ENCODE results near the gene RBL2.

The RBL2 gene

GRCh38 chr16:53433930-53434376 is 318 bp upstream of the RBL2 start:
- TF ChIP-seq GATA2 (IDR thresholded peaks at IDR 0.05; ENCODE audit: low read depth, low read length): no peak
- TF ChIP-seq GATA3 (IDR thresholded peaks at IDR 0.05; ENCODE audit: low read depth, low read length): no peak

- TF ChIP-seq GATA3 (IDR thresholded peaks at IDR 0.05; ENCODE audit: low read depth, low read length) (no peak), GATA2 (IDR thresholded peaks at IDR 0.05; ENCODE audit: low read depth, low read length) (no peak)
Observed at GRCh38 chr16:53435066-53435688, 906 bp downstream of the RBL2 start.

- TF ChIP-seq GATA2 (IDR thresholded peaks at IDR 0.05; ENCODE audit: low read depth, low read length) (no peak), GATA3 (IDR thresholded peaks at IDR 0.05; ENCODE audit: low read depth, low read length) (no peak)
Observed at GRCh38 chr16:53440125-53440524, 5.9 kb downstream of the RBL2 start.

- TF ChIP-seq GATA3 (IDR thresholded peaks at IDR 0.05; ENCODE audit: low read depth, low read length) (no peak), GATA2 (IDR thresholded peaks at IDR 0.05; ENCODE audit: low read depth, low read length) (no peak)
Observed at GRCh38 chr16:53445534-53445933, 11.3 kb downstream of the RBL2 start.

GRCh38 chr16:53446090-53446489 is 11.8 kb downstream of the RBL2 start:
- TF ChIP-seq GATA3 (IDR thresholded peaks at IDR 0.05; ENCODE audit: low read depth, low read length) (no peak), GATA2 (IDR thresholded peaks at IDR 0.05; ENCODE audit: low read depth, low read length) (no peak)

- TF ChIP-seq GATA3 (IDR thresholded peaks at IDR 0.05; ENCODE audit: low read depth, low read length) (no peak), GATA2 (IDR thresholded peaks at IDR 0.05; ENCODE audit: low read depth, low read length) (no peak)
Observed at GRCh38 chr16:53449816-53450517, 15.7 kb downstream of the RBL2 start.

- TF ChIP-seq GATA2 (IDR thresholded peaks at IDR 0.05; ENCODE audit: low read depth, low read length) (no peak), GATA3 (IDR thresholded peaks at IDR 0.05; ENCODE audit: low read depth, low read length) (no peak)
Observed at GRCh38 chr16:53453928-53454327, 19.7 kb downstream of the RBL2 start.

GRCh38 chr16:53456625-53457024 is 22.4 kb downstream of the RBL2 start:
- TF ChIP-seq GATA3 (IDR thresholded peaks at IDR 0.05; ENCODE audit: low read depth, low read length) (no peak), GATA2 (IDR thresholded peaks at IDR 0.05; ENCODE audit: low read depth, low read length) (no peak)

- no peak for TF ChIP-seq GATA3 (IDR thresholded peaks at IDR 0.05; ENCODE audit: low read depth, low read length)
Observed at GRCh38 chr16:53457670-53458069, 23.4 kb downstream of the RBL2 start.

GRCh38 chr16:53458635-53459034 is 24.4 kb downstream of the RBL2 start:
- TF ChIP-seq GATA2 (IDR thresholded peaks at IDR 0.05; ENCODE audit: low read depth, low read length): no peak
- TF ChIP-seq GATA3 (IDR thresholded peaks at IDR 0.05; ENCODE audit: low read depth, low read length): no peak

GRCh38 chr16:53465606-53466280 is 31.5 kb downstream of the RBL2 start:
- TF ChIP-seq GATA3 (IDR thresholded peaks at IDR 0.05; ENCODE audit: low read depth, low read length) (no peak), GATA2 (IDR thresholded peaks at IDR 0.05; ENCODE audit: low read depth, low read length) (no peak)

GRCh38 chr16:53476867-53477266 is 42.6 kb downstream of the RBL2 start:
- no peak for TF ChIP-seq GATA2 (IDR thresholded peaks at IDR 0.05; ENCODE audit: low read depth, low read length)
- no peak for TF ChIP-seq GATA3 (IDR thresholded peaks at IDR 0.05; ENCODE audit: low read depth, low read length)

GRCh38 chr16:53478965-53479364 is 44.7 kb downstream of the RBL2 start:
- TF ChIP-seq GATA2 (IDR thresholded peaks at IDR 0.05; ENCODE audit: low read depth, low read length) (no peak), GATA3 (IDR thresholded peaks at IDR 0.05; ENCODE audit: low read depth, low read length) (no peak)

GRCh38 chr16:53480394-53480793 is 46.1 kb downstream of the RBL2 start:
- no peak for TF ChIP-seq GATA3 (IDR thresholded peaks at IDR 0.05; ENCODE audit: low read depth, low read length)

- TF ChIP-seq GATA3 (IDR thresholded peaks at IDR 0.05; ENCODE audit: low read depth, low read length): no peak
- no peak for TF ChIP-seq GATA2 (IDR thresholded peaks at IDR 0.05; ENCODE audit: low read depth, low read length)
Observed at GRCh38 chr16:53482123-53482522, 47.9 kb downstream of the RBL2 start.

Data from SH-SY5Y (cell line).